HepG2 (cell line): ENCODE results near the gene PEMT. TPM values are rescaled to one million over a fixed set of nuclear protein-coding genes. Genes with fewer than 3 reads are reported as not detected.

ENCODE experiments used
- AGO1 ChIP-seq: fragments of 200-400 bp; formaldehyde crosslinking; IDR thresholded peaks from 2 replicates; pipeline ENCODE4 v1.6.1; 2017; ENCODE audit warnings: mild to moderate bottlenecking, low read depth, low read length, moderate library complexity; ENCODE audit not compliant: poor library complexity, severe bottlenecking
- ARNT ChIP-seq: fragments of 450-650 bp; IDR thresholded peaks from 2 replicates; pipeline ENCODE4 v1.6.1; 2017
- ATF5 ChIP-seq: sonication (generic); formaldehyde crosslinking; IDR thresholded peaks from 2 replicates; pipeline ENCODE4 v1.4.0; 2020; ENCODE audit warnings: mild to moderate bottlenecking, low read depth, missing genetic modification reagents
- BRCA1 ChIP-seq: sonication (generic); formaldehyde crosslinking; IDR thresholded peaks from 2 replicates; pipeline ENCODE4 v1.4.0; 2020; ENCODE audit warnings: missing genetic modification reagents
- CEBPG ChIP-seq: IDR thresholded peaks from 2 replicates; pipeline ENCODE4 v1.6.1; 2016
- CENPT ChIP-seq: sonication (generic); formaldehyde crosslinking; IDR thresholded peaks from 2 replicates; pipeline ENCODE4 v1.8.0; 2022; ENCODE audit warnings: low read depth, mild to moderate bottlenecking, moderate library complexity, missing genetic modification reagents
- HBP1 ChIP-seq: IDR thresholded peaks from 2 replicates; pipeline ENCODE4 v1.6.1; 2016; ENCODE audit warnings: low read depth, control low read depth
- HMGXB4 ChIP-seq, 2 experiments: sonication (generic) in 1 of 2; formaldehyde crosslinking in 1 of 2; IDR thresholded peaks; 2 replicates each; pipeline versions ENCODE4 v1.4.0 to v1.6.1; 2018 to 2020; ENCODE audit warnings: missing genetic modification reagents in 2 of 2, borderline replicate concordance in 1 of 2, low read depth in 1 of 2, mild to moderate bottlenecking in 1 of 2, missing biosample characterization in 1 of 2
- MAZ ChIP-seq, 2 experiments: sonication (generic) in 1 of 2; formaldehyde crosslinking in 1 of 2; IDR thresholded peaks; 2 replicates each; pipeline versions ENCODE4 v1.5.0 to v1.6.1; 2012 to 2020; ENCODE audit warnings: low read depth in 2 of 2, mild to moderate bottlenecking in 2 of 2, borderline replicate concordance in 1 of 2, improper control_type of control experiment in 1 of 2, low read length in 1 of 2, missing genetic modification reagents in 1 of 2, moderate library complexity in 1 of 2
- MEIS1 ChIP-seq: sonication (generic); formaldehyde crosslinking; IDR thresholded peaks from 2 replicates; pipeline ENCODE4 v1.9.0; 2021; ENCODE audit warnings: mild to moderate bottlenecking, missing genetic modification reagents, moderate library complexity, borderline replicate concordance
- POGZ ChIP-seq: sonication (generic); formaldehyde crosslinking; IDR thresholded peaks from 2 replicates; pipeline ENCODE4 v1.4.0; 2020; ENCODE audit warnings: mild to moderate bottlenecking, missing genetic modification reagents
- RBM22 ChIP-seq: fragments of 200-400 bp; formaldehyde crosslinking; optimal IDR thresholded peaks from 2 replicates; pipeline ENCODE3; 2017; ENCODE audit warnings: mild to moderate bottlenecking, low read length, moderate library complexity
- SMAD9 ChIP-seq: sonication (generic); formaldehyde crosslinking; IDR thresholded peaks from 2 replicates; pipeline ENCODE4 v1.5.1; 2020; ENCODE audit warnings: mild to moderate bottlenecking, missing genetic modification reagents
- TAF15 ChIP-seq: fragments of 200-400 bp; formaldehyde crosslinking; IDR thresholded peaks from one replicate; pipeline ENCODE4 v1.6.1; 2018; ENCODE audit warnings: mild to moderate bottlenecking, low read depth, low read length; ENCODE audit not compliant: poor library complexity, severe bottlenecking
- ZIK1 ChIP-seq: sonication (generic); formaldehyde crosslinking; IDR thresholded peaks from 2 replicates; pipeline ENCODE4 v1.5.0; 2020; ENCODE audit warnings: mild to moderate bottlenecking, low read depth, missing genetic modification reagents, borderline replicate concordance
- ZNF10 ChIP-seq: sonication (generic); formaldehyde crosslinking; IDR thresholded peaks from 2 replicates; pipeline ENCODE4 v1.4.0; 2020; ENCODE audit warnings: mild to moderate bottlenecking, low read depth, missing genetic modification reagents, borderline replicate concordance
- ZNF24 ChIP-seq: fragments of 450-650 bp; IDR thresholded peaks from 2 replicates; pipeline ENCODE4 v1.6.1; 2017; ENCODE audit warnings: antibody characterized with exemption, mild to moderate bottlenecking
- ZNF292 ChIP-seq: sonication (generic); formaldehyde crosslinking; IDR thresholded peaks from 2 replicates; pipeline ENCODE4 v1.8.1; 2022; ENCODE audit warnings: mild to moderate bottlenecking, low read depth, missing genetic modification reagents, borderline replicate concordance
- ZNF543 ChIP-seq: sonication (generic); formaldehyde crosslinking; IDR thresholded peaks from 2 replicates; pipeline ENCODE4 v1.4.0; 2020; ENCODE audit warnings: mild to moderate bottlenecking, missing genetic modification reagents
- ZNF703 ChIP-seq: sonication (generic); formaldehyde crosslinking; IDR thresholded peaks from 2 replicates; pipeline ENCODE4 v1.5.1; 2020; ENCODE audit warnings: missing genetic modification reagents, mild to moderate bottlenecking, moderate library complexity, borderline replicate concordance
- ZNF780A ChIP-seq: sonication (generic); formaldehyde crosslinking; IDR thresholded peaks from 2 replicates; pipeline ENCODE4 v1.8.0; 2022; ENCODE audit warnings: mild to moderate bottlenecking, missing genetic modification reagents, moderate library complexity
- ZZZ3 ChIP-seq: sonication (generic); formaldehyde crosslinking; IDR thresholded peaks from 2 replicates; pipeline ENCODE4 v1.4.0; 2020; ENCODE audit warnings: missing genetic modification reagents, mild to moderate bottlenecking, borderline replicate concordance
- polyA plus RNA-seq, 8 experiments: library from polyadenylated mRNA; depleted of rRNA in 3 of 8; stranded (reverse) in 7 of 8; unstranded in 1 of 8; fragments of >200 nt; fragmentation: Illumina TruSeq in 4 of 8; extraction: Trizol in 4 of 8; gene quantifications; 2 replicates each; pipeline versions ENCODE4 v1.2.1 to v1.2.3, GENCODE V29; 2011 to 2016; ENCODE audit warnings: low read depth in 4 of 8, missing spikeins in 1 of 8, mixed read lengths in 1 of 8; ENCODE audit not compliant: insufficient read depth in 1 of 8
- total RNA-seq, 5 experiments: library from RNA; depleted of rRNA; stranded (reverse); fragments of >200 nt; fragmentation: Illumina TruSeq; extraction: Trizol; gene quantifications; 2 replicates each; pipeline ENCODE4 v1.2.3, GENCODE V29; 2016; ENCODE audit warnings: low read depth in 1 of 5

Gene PEMT
- total and polyA plus RNA-seq, 2 of the 13 experiments (the other 11 are each of a cell fraction or from before 2014, with no cell fraction given), result 31.7 to 43.6 TPM

GRCh38 chr17:17476865-17477467 is 114.5 kb downstream of the PEMT start, which contains the start of gene MED9 (continued):
- no peak for TF ChIP-seq ATF5 (CRISPR knock-in tag)
- peak; percentile 92 for TF ChIP-seq POGZ (CRISPR knock-in tag)
- 0 out of 2 replicates have a peak, but pooled peaks have one; percentile 46 for TF ChIP-seq BRCA1 (CRISPR knock-in tag)
- peak; percentile 57 to 69; a peak in 2 of 4 replicates for TF ChIP-seq HMGXB4 (CRISPR knock-in tag; IDR thresholded peaks at IDR 0.05; ENCODE audit: borderline replicate concordance in 1 of 2, low read depth in 1 of 2)
- TF ChIP-seq ARNT, result no peak
- TF ChIP-seq CEBPG, result 0 out of 2 replicates have a peak, but pooled peaks have one; percentile 14
- 0 out of 2 replicates have a peak, but pooled peaks have one; percentile 32 for TF ChIP-seq MEIS1
- TF ChIP-seq CENPT (CRISPR knock-in tag), result no peak
- TF ChIP-seq ZNF543 (CRISPR knock-in tag), result no peak
- TF ChIP-seq ZIK1 (CRISPR knock-in tag), result 0 out of 2 replicates have a peak, but pooled peaks have one; percentile 32
- TF ChIP-seq HBP1, result 0 out of 2 replicates have a peak, but pooled peaks have one; percentile 78
- TF ChIP-seq TAF15, result no peak
- TF ChIP-seq ZNF292 (CRISPR knock-in tag), result no peak
- TF ChIP-seq ZNF780A (CRISPR knock-in tag), result peak; percentile 68; the same call in 1 of the 2 replicates
- peak; percentile 99 for TF ChIP-seq MAZ (IDR thresholded peaks at IDR 0.05; ENCODE audit: borderline replicate concordance, low read depth, low read length)
- TF ChIP-seq MAZ (CRISPR knock-in tag; IDR thresholded peaks at IDR 0.05; ENCODE audit: low read depth), result peak; percentile 97
- no peak for TF ChIP-seq ZNF24
- TF ChIP-seq ZNF10 (CRISPR knock-in tag), result no peak
- no peak for TF ChIP-seq RBM22
- TF ChIP-seq SMAD9, result no peak
- TF ChIP-seq ZZZ3 (CRISPR knock-in tag), result peak; percentile 84; the same call in 1 of the 2 replicates
- TF ChIP-seq AGO1, result peak; percentile 24
- TF ChIP-seq ZNF703 (CRISPR knock-in tag), result no peak
